ENCODE measurements around the gene KHDRBS2. TPM values are rescaled to one million over a fixed set of nuclear protein-coding genes. Genes with fewer than 3 reads are reported as not detected.

Gene KHDRBS2
- total and polyA plus RNA-seq, 2 donors (not counting 1 experiment from before 2014, with no cell fraction given) = 8.9 to 9.4 TPM

DNA sequence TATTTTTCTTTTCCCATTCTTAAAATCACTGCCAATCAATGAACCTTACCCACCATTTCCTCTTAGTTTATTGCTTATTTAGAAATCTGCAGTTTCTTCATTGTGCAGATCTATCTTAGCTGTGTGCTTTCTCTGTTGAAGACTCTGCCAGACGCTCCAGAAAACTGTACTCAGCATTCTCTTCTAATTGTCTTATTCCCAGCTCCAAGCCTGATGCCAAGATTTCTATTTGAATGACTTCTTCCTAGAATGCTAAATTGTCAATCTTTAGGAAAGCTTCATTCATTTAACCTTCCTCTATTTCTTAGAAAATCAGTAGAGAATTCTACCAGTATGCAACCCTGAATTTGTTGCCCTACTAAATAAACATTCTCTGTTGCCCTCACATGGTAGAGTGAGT is 308.9 kb downstream of the KHDRBS2 start:
- H3K4me1 Mint-ChIP-seq = no peaks in the 10 kb centered on the region
- TF ChIP-seq, protein P1, sequence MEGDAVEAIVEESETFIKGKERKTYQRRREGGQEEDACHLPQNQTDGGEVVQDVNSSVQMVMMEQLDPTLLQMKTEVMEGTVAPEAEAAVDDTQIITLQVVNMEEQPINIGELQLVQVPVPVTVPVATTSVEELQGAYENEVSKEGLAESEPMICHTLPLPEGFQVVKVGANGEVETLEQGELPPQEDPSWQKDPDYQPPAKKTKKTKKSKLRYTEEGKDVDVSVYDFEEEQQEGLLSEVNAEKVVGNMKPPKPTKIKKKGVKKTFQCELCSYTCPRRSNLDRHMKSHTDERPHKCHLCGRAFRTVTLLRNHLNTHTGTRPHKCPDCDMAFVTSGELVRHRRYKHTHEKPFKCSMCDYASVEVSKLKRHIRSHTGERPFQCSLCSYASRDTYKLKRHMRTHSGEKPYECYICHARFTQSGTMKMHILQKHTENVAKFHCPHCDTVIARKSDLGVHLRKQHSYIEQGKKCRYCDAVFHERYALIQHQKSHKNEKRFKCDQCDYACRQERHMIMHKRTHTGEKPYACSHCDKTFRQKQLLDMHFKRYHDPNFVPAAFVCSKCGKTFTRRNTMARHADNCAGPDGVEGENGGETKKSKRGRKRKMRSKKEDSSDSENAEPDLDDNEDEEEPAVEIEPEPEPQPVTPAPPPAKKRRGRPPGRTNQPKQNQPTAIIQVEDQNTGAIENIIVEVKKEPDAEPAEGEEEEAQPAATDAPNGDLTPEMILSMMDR (IDR thresholded peaks at IDR 0.05) = no peak
- TF ChIP-seq EZH2 (IDR thresholded peaks at IDR 0.05; ENCODE audit: borderline replicate concordance, insufficient read depth, low read depth, low read length, poor library complexity, severe bottlenecking) = no peak

DNA sequence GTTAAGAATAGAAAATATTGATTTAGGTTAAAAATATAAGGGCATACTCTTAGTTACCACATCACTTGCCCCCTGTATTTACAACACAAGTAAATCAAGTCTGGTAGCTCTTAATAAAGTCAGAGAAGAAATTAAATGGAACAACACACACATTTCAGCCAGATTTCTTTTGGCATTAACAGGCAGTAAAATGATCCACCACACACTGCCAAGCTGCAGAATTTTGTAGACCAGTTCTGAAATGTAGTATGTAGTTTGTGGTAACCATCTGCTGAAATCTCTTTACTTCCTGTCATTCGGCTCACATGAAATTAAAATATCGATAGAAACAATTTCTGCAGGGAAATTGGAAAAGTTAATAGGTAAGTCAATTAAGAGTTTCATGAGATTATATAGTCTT is 326.8 kb downstream of the KHDRBS2 start:
- no peak for ATAC-seq (ENCODE audit: low read depth)
- intact Hi-C loops (cut with micrococcal nuclease) = no loop called here
- Histone ChIP-seq H4K20me1 (ENCODE audit: control insufficient read depth, insufficient read depth, low read length, poor library complexity, severe bottlenecking) (no peaks in the 10 kb centered on the region), H3K27me3 (replicated peaks in 1 of 4; ENCODE audit: control extremely low read depth in 1 of 4, control insufficient read depth in 3 of 4, insufficient read depth in 4 of 4, low read length in 3 of 4) (no peaks in the 10 kb centered on the region), H3K27ac (ENCODE audit: low read length in 2 of 2) (no peak overlapping the region), H3K9me3 (ENCODE audit: control extremely low read depth in 1 of 3, control insufficient read depth in 2 of 3, insufficient read depth in 1 of 3, low read length in 2 of 3) (peaks cover 6 to 8% (median 8%) of the 10 kb centered on the region in 3 donors), H3K36me3 (replicated peaks in 1 of 2; ENCODE audit: control extremely low read depth in 1 of 2, control insufficient read depth in 1 of 2, extremely low read depth in 1 of 2, insufficient read depth in 2 of 2, low read length in 1 of 2) (peaks cover 0 to 4% of the 10 kb centered on the region in 2 experiments), H3K4me1 (ENCODE audit: control insufficient read depth in 2 of 2, insufficient read depth in 2 of 2, low read length in 2 of 2) (no peaks in the 10 kb centered on the region), H3K4me2 (replicated peaks; ENCODE audit: low read depth, low read length, poor library complexity, severe bottlenecking) (no peak overlapping the region), H3K79me2 (ENCODE audit: control insufficient read depth, insufficient read depth, low read length) (no peaks in the 10 kb centered on the region), H3K4me3 (ENCODE audit: control extremely low read depth in 1 of 5, extremely low read depth in 1 of 5, insufficient read depth in 1 of 5, low read depth in 2 of 5, low read length in 4 of 5) (no peak overlapping the region), H2AFZ (ENCODE audit: insufficient read depth, low read depth, low read length, poor library complexity, severe bottlenecking) (no peak overlapping the region), H3K9ac (ENCODE audit: low read length) (no peak overlapping the region)
- Mint-ChIP-seq H3K4me1 (no peaks in the 10 kb centered on the region), H3K9me3 (ENCODE audit: insufficient read depth) (peaks cover 12% of the 10 kb centered on the region), H3K4me3 (no peak overlapping the region), H3K27me3 (no peaks in the 10 kb centered on the region), H3K27ac (no peak overlapping the region)
- CTCF ChIA-PET = no interaction called here
- no peak for DNase-seq
- WGBS (ENCODE audit: insufficient coverage) = no CpG with 5 or more reads among the region's 2 CpGs
- TF ChIP-seq, protein P1 (IDR thresholded peaks at IDR 0.05) = no peak
- POLR2A ChIA-PET = no interaction called here

More for the DNA sequence above, 308.9 kb downstream of the KHDRBS2 start:
- Histone ChIP-seq H2AFZ (ENCODE audit: insufficient read depth, low read depth, low read length, poor library complexity, severe bottlenecking) (no peak overlapping the region), H3K4me3 (ENCODE audit: control extremely low read depth in 1 of 5, extremely low read depth in 1 of 5, insufficient read depth in 1 of 5, low read depth in 2 of 5, low read length in 4 of 5) (no peak overlapping the region), H3K9me3 (ENCODE audit: control extremely low read depth in 1 of 3, control insufficient read depth in 2 of 3, insufficient read depth in 1 of 3, low read length in 2 of 3) (no peaks in the 10 kb centered on the region), H4K20me1 (ENCODE audit: control insufficient read depth, insufficient read depth, low read length, poor library complexity, severe bottlenecking) (no peaks in the 10 kb centered on the region), H3K9ac (ENCODE audit: low read length) (no peak overlapping the region), H3K27me3 (replicated peaks in 1 of 4; ENCODE audit: control extremely low read depth in 1 of 4, control insufficient read depth in 3 of 4, insufficient read depth in 4 of 4, low read length in 3 of 4) (no peaks in the 10 kb centered on the region), H3K27ac (ENCODE audit: low read length in 2 of 2) (no peak overlapping the region), H3K4me2 (replicated peaks; ENCODE audit: low read depth, low read length, poor library complexity, severe bottlenecking) (no peak overlapping the region), H3K79me2 (ENCODE audit: control insufficient read depth, insufficient read depth, low read length) (no peaks in the 10 kb centered on the region), H3K4me1 (ENCODE audit: control insufficient read depth in 2 of 2, insufficient read depth in 2 of 2, low read length in 2 of 2) (no peaks in the 10 kb centered on the region), H3K36me3 (replicated peaks in 1 of 2; ENCODE audit: control extremely low read depth in 1 of 2, control insufficient read depth in 1 of 2, extremely low read depth in 1 of 2, insufficient read depth in 2 of 2, low read length in 1 of 2) (peaks cover 3% of the 10 kb centered on the region in 2 experiments)
- ChIA-PET POLR2A (no interaction called here), CTCF (no interaction called here)
- intact Hi-C loops (cut with micrococcal nuclease) = no loop called here
- H3K4me3 Mint-ChIP-seq = no peak overlapping the region
- H3K27ac Mint-ChIP-seq = no peak overlapping the region
- ATAC-seq (ENCODE audit: low read depth) (no peak), DNase-seq (no peak)
- no peaks in the 10 kb centered on the region for H3K9me3 Mint-ChIP-seq (ENCODE audit: insufficient read depth)
- 86% methylated on average over 1 of the region's 1 CpG for WGBS (ENCODE audit: insufficient coverage)
- H3K27me3 Mint-ChIP-seq = no peaks in the 10 kb centered on the region
